NCI-H2227 treated with DMSO at 0.1 percent for 48 hours (cell line): ENCODE data around the gene ALDH3B2.
"Not testable (repeated sequence)": the region's sequence is repeated elsewhere in the genome, so short reads cannot be mapped to it uniquely, and the experiment has no call there.

Experiments used
- DNase-seq: peaks from one replicate; lab custom pipeline; 2025; lab: John Stamatoyannopoulos, UW

Gene ALDH3B2

DNA sequence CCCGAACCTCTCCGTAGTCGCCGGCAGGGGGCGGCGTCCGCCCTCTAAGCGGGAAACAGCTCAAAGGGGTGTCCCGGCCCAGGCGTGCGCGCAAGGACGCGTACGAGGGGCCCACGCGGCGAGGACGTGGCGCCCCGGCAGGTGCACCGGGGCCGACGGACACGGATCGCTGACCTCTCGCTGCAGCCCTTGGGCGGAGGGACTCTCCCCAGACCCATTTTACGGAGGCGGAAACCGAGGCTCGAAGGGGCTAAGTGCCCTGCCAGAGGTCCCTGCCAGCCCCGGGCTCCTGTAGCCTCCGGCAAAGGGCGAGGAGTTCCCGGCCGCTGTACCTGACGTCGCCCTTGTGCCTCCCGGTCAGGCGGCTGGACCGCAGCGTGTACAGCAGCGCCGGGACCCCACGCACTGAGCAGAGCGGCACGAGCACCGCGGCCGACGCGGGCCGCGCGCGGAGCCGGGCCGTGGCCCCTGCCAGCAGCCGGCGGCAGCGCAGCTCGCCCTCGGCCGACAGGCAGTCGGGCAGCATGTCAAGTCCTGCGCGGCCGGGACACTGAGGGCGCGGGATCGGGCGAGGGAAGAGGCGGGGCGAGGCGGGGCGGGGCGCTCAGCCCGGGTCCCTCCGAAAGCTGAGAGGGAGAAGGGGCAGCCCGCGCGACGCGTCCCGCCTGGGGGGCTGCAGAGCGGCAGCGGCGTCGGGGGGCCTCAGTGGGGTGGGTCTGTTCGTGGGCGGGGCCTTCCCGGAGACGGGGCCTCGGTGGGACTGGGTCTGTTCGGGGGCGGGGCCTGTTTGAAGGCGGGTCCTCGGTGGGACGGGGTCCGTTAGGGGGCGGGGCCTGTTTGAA, 44.8 kb downstream of the ALDH3B2 start, which contains the start of gene NUDT8:
NUDT8 (minus strand) TSS at position 552 of the 842 bp plus-strand sequence; CDS start at position 526, 26 bp downstream.
- no peak for DNase-seq

DNA sequence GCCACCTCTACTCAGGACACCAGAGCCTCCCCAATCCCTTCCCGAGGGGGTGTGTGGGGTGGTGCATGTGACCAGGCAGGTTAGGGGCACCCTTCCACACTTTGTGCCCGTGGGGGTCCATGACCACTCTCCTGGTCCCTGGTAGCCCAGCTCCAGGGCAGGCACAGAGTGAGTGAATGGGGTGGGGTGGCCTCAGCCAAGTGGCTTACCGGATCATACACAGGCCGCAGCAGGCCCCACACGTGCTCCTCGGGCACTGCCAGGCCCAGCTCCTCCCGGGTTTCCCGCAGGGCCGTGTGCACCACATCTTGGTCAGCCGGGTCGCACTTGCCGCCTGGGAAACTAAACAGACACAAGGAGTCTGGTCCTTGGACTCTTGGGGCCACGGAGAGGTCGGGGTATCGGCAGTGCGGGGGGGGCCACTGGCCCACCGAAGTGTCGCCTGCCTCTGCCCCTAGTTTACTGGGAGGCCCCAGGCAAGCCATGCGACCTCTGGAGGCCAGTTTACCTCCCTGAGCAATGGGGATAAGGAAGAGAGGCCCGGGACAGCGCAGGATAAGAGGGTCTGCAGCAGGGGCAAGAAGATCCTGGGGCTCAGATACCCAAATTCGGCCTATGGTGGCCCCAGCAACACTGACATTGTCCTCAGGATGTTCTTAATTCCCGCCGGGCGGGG, 45.6 kb downstream of the ALDH3B2 start:
- DNase-seq, result peak; percentile 35

DNA sequence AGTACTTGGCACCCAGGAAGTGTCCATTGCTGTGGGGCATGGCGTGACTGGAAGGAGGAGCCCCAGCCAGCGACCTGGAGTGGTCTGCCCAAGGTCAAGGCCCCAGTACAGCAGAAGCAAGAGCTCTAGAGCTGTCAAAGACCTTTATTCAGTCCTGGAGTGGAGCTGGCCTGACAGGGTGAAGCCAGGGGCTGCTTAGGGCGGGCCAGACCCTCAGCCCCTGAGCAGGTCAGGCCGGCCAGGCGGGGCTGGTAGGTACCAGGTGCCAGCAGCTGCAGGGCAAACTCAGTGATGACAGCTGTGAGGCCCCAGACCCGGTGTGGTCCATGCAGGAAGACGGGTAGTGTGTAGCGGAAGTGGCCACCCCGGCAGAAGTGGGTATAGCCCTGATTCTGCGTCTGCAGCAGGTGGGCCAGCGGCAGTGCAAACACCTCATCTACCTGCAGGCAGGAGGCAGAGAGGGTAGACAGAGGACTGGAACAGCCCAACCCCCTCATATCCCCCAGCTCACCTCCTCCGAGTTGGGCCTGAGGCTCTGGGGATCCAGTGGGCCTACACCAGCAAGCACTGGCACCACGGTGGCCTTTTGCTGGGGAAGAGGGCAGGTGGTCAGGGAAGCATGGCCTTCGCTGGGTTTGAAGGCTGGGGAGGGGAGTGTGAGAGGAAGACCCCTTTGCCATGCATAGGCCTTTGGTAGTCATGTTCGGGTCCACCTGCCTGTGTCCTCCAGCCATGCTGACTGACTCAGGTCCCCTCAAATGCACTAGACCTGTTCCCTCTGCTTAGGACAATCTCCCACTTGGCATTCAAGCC, 46.4 kb downstream of the ALDH3B2 start:
- DNase-seq, result no peak

DNA sequence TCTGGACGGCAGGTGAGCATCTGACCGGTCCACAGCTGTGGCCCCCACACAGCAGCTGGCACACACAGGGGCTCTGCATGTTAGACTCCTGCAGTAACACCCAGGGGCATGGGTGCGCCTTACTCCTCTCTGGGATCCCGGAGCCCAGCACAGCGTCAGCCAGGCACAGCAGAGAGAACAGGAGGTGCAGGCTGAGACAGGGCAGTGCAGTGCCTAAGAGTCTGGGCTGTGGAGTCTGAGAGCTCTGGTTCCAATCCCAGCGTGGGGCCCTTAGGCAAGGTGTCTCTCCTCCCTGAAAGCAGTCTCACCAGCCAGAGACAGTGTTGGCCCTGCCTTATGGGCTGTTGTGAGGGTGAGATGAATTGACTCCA, 47.0 kb downstream of the ALDH3B2 start:
- no peak for DNase-seq

DNA sequence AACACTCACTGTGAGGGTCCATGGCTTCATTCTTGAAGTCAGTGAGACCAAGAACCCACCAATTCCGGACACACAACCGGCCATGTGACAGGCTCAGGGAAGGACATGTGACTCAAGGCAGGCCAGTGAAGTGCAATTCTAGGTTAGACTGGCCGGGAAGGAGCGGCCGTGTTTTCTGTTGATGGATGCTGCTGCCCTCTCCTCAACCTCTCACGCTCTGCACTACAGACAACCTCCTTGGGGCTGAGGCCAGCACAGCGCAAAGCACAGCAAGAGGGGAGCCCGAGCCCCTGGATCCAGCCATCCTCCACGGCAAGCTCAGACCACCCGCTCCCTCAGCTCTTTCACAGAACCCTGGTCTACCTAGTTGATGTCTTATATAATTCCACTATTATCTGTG, 47.5 kb downstream of the ALDH3B2 start:
- DNase-seq, result no peak

DNA sequence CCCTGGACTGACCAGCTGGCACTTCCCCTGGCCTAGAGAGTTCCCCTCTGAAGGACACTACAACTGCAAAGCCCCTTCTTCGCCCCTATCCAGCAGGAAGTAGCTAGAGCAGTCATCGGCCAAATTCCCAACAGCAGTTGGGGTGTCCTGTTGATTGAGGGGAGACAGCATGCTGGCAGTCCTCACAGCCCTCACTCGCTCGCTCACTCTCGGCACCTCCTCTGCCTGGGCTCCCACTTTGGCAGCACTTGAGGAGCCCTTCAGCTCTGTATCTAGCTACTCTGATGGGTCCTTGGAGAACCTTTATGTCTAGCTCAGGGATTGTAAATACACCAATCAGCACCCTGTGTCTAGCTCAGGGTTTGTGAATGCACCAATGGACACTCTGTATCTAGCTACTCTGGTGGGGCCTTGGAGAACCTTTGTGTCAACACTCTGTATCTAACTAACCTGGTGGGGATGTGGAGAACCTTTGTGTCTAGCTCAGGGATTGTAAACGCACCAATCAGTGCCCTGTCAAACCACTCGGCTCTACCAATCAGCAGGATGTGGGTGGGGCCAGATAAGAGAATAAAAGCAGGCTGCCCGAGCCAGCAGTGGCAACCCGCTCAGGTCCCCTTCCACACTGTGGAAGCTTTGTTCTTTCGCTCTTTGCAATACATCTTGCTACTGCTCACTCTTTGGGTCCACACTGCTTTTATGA, 48.1 kb downstream of the ALDH3B2 start:
- not testable (repeated sequence) for DNase-seq

DNA sequence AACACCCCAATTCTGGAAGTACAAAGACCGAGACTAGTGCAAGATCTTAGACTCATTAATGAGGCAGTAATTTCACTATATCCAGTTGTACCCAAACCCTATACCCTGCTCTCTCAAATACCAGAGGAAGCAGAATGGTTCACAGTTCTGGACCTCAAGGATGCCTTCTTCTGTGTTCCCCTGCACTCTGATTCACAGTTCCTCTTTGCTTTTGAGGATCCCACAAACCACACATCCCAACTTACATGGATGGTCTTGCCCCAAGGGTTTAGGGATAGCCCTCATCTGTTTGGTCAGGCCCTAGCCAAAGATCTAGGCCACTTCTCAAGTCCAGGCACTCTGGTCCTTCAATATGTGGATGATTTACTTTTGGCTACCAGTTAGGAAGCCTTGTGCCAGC, 50.6 kb downstream of the ALDH3B2 start:
- not testable (repeated sequence) for DNase-seq

DNA sequence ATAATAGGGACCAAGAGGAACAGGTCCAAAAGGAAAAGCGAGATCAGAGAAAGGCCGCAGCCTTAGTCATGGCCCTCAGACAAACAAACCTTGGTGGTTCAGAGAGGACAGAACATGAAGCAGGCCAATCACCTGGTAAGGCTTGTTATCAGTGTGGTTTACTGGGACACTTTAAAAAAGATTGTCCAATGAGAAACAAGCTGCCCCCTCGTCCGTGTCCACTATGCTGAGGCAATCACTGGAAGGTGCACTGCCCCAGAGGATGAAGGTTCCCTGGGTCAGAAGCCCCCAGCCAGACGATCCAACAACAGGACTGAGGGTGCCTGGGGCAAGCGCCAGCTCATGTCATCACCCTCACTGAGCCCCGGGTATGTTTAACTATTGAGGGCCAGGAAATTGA, 51.5 kb downstream of the ALDH3B2 start:
- not testable (repeated sequence) for DNase-seq

DNA sequence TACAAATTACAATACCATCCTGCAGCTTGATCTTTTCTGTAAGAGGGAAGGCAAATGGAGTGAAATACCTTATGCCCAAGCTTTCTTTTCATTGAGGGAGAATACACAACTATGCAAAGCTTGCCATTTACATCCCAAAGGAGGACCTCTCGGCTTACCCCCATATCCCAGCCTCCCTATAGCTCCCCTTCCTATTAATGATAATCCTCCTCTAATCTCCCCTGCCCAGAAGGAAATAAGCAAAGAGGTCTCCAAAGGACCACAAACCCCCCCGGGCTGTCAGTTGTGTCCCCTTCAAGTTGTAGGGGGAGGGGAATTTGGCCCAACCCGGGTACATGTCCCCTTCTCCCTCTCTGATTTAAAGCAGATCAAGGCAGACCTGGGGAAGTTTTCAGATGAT, 52.5 kb downstream of the ALDH3B2 start:
- not testable (repeated sequence) for DNase-seq

DNA sequence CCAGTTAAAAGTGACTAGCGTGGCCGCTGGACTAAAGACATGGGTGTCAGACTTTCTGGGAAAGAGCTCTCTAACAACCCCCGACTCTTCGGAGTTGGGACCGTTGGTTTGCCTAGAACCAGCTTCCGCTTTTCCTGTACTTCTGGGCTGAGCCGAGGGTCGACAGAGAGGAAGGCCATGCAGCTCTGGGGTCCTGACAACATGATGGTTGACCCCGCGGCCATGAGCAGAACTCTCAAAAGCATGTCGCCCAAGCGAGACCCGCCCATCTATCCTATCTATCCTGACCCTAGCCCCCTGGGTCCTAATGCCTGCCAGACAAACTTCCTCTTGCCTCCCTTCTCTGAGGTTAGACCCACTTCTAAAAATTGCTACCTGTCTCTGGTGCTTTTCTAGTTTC, 53.8 kb downstream of the ALDH3B2 start:
- DNase-seq, result not testable (repeated sequence)

DNA sequence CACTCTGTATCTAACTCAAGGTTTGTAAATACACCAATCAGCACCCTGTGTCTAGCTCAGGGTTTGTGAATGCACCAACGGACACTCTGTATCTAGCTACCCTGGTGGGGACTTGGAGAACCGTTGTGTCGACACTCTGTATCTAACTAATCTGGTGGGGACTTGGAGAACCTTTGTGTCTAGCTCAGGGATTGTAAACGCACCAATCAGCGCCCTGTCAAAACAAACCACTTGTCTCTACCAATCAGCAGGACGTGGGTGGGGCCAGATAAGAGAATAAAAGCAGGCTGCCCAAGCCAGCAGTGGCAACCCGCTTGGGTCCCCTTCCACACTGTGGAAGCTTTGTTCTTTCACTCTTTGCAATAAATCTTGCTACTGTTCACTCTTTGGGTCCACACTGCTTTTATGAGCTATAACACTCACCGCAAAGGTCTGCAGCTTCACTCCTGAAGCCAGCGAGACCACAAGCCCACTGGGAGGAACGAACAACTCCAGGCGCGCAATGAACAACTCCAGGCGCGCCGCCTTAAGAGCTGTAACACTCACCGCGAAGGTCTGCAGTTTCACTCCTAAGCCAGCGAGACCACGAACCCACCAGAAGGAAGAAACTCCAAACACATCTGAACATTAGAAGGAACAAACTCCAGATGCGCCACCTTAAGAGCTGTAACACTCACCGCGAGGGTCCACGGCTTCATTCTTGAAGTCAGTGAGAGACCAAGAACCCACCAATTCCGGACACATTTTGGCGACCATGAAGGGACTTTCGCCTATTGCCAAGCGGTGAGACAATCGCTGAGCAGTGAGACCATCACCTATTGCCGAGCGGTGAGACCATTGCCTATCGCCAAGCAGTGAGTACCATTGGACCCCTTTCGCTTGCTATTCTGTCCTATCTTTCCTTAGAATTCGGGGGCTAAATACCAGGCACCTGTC, 54.5 kb downstream of the ALDH3B2 start:
- DNase-seq, result not testable (repeated sequence)

DNA sequence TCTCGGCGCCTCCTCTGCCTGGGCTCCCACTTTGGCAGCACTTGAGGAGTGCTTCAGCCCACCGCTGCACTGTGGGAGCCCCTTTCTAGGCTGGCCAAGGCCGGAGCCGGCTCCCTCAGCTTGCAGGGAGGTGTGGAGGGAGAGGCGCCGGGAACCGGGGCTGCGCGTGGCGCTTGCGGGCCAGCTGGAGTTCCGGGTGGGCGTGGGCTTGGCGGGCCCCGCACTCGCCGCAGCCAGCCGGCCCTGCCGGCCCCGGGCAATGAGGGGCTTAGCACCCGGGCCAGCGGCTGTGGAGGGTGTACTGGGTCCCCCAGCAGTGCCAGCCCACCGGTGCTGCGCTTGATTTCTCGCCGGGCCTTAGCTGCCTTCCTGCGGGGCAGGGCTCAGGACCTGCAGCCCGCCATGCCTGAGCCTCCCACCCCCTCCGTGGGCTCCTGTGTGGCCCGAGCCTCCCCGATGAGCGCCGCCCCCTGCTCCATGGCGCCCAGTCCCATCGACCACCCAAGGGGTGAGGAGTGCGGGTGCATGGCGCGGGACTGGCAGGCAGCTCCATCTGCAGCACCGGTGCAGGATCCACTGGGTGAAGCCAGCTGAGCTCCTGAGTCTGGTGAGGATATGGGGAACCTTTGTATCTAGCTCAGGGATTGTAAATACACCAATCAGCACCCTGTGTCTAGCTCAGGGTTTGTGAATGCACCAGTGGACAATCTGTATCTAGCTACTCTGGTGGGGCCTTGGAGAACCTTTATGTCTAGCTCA, 55.3 kb downstream of the ALDH3B2 start:
- not testable (repeated sequence) for DNase-seq

DNA sequence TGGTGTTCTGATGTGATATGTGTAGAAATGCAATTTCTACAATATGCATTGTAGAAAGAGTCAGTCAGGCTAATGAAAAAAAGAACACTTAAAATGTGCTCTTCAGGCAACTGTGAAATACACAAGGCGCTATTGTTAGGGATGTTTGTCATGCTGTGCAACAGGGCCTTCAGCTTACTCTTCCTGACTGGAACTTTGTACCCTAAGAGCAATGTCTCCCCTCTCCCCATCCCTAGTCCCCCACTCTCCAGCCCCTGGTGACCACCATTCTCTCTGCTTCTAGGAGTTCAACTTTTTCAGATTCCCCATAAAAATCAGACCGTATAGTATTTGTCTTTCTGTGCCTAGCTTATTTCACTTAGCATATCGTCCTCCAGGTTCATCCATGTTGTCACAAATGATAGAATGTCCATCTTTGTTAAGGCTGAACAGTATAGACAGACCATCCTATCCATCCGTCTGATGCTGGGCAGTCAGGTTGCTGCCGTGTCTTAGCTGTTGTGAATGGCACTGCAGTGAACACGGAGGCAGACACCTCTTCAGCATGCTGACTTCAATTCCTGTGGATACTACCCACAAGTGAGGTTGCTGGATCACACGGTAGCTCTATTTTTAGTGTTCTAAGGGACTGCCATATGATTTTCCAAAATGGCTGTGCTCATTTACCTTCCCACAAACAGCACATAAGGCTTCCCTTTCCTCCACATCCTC, 57.0 kb downstream of the ALDH3B2 start:
- no peak for DNase-seq

DNA sequence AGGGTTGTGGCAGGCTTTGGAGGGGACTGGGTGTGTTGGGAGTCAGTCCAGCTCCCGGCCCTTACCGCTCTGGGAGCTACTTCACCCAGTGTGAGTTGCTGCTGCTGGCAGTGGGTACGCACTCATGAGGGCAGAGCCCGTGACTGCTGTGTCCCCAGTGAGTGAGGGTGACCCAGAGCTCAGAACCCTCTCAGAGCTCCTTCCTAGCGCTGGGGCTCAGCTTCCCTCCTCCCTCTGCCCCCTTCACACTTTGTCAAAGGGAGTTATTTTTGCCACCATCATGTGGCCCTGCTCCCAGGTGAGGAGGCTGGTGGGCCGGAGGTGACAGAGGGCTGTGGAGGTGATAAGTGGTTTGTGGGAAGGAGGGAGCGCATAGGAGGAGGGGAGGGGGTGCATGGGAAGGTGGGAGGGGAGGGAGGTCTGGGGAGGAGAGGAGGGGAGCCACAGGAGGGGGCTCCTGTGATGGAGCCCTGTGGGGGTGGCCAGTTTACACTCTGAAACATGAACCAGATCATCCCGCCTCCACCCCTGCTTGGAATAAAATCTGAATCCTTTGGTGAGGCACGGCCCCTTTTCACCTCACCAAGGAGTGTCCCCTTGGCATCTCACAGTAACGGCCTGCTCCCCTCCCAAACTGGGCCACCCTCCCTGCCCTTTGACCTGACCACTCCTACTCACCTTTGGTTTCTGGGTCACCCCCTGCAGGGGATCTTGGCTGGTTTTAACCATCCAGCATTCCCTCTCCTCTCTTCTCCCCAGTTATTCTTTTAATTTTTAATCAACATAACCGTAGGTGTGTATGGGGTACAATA, 57.8 kb downstream of the ALDH3B2 start:
- no peak for DNase-seq

DNA sequence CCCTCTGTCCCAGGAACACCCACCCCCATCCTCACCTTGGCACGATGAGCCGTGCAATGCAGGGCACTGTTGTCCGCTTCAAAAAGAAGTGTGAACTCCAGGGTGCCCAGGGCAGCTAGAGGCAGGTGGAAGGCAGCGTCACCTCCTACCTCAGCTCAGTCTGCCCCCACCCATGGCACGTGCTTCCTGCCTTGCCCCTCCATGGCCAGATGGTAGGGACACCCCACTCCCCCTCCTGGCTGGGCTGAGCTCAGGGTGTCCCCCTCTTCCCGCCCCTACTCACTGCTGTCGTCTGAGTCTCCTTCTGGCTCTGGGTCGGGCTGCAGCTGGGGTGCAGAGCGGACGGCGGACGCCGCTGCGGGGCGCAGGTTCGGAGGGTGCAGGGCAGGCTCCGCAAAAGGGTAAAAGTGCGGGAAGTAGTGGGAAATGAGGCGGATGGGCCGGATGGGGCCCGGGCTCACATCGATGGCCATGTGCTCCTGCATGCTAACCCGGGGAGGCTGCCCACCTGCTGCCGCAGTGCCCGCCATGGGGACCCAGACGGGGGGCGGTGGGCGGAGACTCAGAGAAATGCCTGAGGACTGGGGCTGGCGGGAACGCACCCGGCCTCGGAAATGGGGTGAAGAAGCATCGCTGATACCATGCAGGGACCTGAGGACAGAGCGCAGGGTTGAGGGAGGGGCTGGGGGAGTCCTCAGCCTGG, 58.5 kb downstream of the ALDH3B2 start:
- no peak for DNase-seq

DNA sequence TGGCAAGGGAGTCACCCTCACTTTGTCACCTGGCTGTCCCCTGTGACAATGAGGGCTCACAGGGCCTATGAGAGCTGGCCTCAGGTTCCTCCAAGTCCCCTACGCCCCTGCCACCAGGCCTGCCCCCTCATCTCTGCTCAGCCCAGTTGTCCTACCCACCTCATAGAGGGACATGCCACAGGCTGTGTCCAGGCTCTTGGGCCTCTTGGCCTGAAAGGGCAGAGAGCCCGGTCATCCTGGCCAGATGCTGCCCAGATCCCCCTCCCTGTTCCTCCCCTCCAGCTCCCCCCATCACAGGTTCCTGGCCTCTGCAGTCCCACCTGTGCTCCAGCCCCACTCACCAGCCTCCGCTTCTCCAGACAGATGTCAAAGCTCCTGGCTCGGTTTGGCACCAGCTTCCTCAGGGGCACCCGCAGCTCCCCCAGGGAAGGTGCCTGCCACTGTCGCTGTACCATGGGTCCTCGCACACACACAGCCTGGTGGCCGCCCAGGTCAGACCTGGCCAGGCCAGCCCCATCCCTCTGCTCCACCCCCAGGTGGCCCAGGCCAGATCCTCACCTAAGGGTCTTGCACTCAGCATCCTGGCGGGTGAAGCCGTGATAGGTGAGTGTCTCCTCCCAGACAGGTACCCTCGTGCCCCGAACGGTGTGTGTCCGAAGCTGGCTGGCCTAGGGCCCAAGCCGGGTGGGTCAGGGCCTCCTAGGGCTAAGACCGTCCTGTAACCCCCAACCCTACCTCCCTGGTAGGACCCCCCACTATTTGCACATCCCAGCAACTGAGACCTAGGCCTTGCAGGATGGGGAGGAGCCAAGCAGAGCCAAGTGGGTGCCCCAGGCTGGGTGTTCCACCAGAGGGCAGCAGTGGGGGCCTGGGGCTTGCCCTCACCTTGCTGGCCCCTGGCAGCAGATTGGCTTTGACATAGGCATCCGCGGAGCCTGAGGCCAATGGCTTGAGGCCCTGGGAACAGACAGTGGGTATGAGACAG, 59.4 kb downstream of the ALDH3B2 start:
- no peak for DNase-seq
